SK-MEL-5 (cell line): ENCODE results near the gene VPS51. TPM values are rescaled to one million over a fixed set of nuclear protein-coding genes. Genes with fewer than 3 reads are reported as not detected.
A peak's percentile ranks its signal among the peaks of the same experiment; 100 is the strongest.

Experiments
- DNase-seq: peaks from one replicate; pipeline ENCODE4 v3.0.0-alpha.2; 2016; ENCODE audit warnings: low read depth, low spot score
- in situ Hi-C: cut with HindIII; loops from 2 replicates; pipeline ENCODE4 v1.10.0; 2016; ENCODE audit warnings: low sequenced_read_pairs, high pct_unique_total_duplicates, low pct_unique_long_range_greater_than_20kb
- polyA plus RNA-seq, 2 experiments: library from polyadenylated mRNA; depleted of rRNA; stranded (reverse); fragments of >200 nt; gene quantifications; 2 replicates each; pipeline ENCODE4 v1.2.3, GENCODE V29; 2015
- total RNA-seq: library from RNA; depleted of rRNA; stranded (reverse); fragments of >200 nt; shearing (Covaris generic); gene quantifications from 2 replicates; pipeline ENCODE4 v1.2.3, GENCODE V29; 2014; rRNA removed

The VPS51 gene
- 86.9 and 92.9 TPM in 2 replicates for total RNA-seq
- 136 and 163 TPM in 2 replicates for polyA plus RNA-seq (2015; cell fraction: cytosol; rRNA removed)
- 73.3 and 174 TPM in 2 replicates for polyA plus RNA-seq (2015; cell fraction: nucleus; rRNA removed)

DNA sequence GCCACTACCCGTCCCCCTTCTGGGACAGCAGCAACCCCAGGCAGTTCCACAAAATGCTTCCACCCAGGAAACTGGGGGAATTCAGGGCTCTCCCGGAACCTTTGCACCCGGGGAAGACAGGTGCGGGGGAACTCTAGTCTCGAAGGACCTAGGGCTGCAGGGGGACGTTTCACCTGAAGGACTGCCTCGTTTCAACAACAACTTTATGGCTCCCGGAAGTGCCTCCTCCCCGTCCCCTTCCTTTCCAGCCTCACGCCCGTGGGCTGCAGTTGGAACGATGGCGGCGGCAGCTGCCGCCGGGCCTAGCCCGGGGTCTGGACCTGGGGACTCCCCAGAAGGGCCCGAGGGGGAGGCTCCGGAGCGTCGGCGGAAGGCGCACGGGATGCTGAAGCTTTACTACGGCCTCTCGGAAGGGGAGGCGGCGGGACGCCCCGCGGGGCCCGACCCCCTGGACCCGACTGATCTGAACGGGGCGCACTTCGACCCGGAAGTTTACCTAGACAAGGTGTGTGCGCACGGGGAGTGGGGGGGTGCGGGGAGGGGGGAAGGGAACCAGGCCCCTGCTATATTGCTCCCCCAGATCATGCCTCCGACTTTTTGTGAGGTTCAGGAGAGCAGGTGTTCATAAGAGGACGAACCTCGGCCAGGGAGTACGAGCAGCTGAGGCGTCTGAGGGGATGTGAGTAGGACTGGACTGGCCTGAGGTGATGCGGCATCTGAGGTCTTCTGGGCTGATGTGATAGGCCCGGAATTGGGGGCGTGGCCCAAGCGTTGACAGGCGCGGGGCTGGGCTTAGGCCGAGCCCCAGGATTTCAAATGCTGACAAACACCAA is at the start of gene VPS51:
Gene VPS51 (plus strand): TSS at position 241 of the 833 bp plus-strand sequence. CDS start 37 bp downstream, at position 278.
- in situ Hi-C loops = no loop called here
- DNase-seq = peak; percentile 82

DNA sequence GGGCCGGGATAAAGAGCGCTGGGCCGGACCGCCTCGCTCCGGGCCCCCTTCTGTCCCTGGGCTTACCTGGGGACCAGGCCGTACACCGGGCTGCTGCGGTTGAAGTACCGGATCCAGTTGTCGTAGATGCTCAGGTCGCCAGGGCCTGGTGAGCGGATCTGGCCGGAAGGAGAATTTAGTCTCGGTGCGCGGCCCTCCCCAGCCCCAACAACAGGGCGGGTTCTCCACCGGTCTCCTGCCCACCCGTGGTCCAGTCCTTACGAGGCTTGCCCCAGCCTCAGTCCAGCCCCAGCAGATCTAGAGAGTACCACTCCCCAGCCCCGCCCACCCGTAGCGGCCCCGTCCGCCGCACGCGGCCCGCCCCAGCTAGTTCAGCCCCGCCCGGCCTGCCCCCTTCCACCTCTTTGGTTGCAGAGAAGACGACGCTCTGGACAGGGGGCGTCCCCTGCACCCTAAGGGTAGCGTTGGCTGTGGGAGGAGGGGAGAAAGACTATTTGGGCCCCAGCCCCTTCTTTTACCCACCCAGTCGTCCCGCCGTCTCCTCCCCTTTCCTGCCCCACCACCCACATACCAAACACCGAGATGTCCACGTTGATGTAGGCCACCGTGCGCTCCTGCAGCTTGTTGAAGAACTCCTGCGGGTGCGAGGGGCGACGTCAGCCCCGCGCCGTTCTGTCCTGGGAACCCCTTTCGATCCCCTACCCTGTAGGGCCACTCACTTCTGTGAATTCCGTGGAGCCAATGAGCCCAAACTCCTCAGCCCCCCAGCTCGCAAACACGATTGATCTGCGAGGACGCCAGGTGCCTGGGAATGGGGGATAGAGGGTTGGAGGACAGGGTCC is 48.2 kb upstream of the VPS51 start:
- in situ Hi-C loops = no loop called here
- DNase-seq = no peak

DNA sequence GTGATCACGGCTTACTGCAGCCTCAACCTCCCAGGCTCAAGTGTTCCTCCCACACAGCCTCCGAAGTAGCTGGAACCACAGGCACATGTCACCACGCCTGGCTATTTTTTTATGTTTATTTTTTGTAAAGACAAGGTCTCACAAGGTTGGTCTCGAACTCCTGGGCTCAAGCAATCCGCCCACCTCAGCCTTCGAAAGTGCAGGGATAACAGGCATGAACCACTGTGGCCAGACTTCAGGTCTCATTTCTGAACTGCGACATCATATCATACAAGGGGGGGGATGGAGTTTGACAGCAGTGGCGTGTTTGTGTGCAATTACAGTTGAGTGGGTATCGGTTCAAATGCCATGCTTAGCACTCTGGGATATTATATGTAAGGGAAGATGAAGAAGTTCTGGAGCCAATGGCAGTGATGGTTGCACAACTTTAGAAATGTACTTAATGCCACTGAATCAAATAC is 44.6 kb upstream of the VPS51 start:
- in situ Hi-C loops = no loop called here
- no peak for DNase-seq

DNA sequence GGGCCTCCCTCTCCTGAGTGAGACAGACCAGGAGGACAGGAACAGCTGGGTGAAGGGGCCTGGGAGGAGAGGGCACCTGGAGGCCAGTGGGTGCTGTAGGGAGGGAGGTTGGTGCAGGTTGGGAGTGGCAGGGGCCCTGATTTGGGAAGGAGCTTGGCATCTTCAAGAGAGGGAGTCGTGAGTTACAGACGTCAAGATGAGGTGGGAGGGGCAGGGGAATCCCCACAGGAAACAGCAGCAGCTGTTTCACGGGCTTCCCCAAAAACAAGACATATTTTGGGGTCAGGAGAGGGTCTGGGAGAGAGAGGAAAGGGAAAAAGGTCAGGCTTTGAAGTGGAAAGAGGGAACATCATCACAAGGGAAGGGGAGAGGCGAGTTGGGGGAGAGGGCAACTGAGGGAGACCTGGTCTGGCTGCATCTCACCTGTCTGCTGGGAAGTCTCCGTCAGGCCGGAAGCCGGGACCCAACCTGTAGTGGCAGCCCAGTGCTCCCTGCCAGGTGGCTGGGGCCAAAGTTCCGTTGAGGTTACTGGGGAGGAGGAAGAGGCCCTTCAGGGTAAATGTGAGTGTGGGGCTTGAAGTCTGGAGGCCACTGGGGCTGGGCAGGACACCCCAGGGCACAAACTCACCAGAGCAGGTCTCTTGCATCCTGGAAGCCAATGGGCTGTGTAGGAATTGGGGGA is 42.0 kb upstream of the VPS51 start:
- DNase-seq = no peak
- in situ Hi-C loops = no loop called here

DNA sequence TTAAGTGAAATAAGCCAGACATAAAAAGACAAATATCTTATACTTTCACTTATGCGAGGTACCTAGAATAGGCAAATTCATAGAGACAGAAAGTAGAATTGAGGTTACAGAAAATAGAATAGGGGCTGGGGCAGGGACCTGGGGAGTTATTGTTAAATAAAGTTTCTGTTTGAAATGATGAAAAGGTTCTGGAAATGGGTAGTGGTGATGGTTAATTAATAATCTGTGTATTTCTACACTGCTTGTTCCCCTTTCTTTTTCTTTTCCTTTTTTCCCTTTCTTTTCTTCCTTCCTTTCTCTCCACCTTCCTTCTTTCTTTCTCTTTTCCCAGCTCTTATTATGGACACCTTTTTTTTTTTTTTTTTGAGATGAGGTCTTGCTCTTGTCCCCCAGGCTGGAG is 40.5 kb upstream of the VPS51 start:
- in situ Hi-C loops = no loop called here
- no peak for DNase-seq

DNA sequence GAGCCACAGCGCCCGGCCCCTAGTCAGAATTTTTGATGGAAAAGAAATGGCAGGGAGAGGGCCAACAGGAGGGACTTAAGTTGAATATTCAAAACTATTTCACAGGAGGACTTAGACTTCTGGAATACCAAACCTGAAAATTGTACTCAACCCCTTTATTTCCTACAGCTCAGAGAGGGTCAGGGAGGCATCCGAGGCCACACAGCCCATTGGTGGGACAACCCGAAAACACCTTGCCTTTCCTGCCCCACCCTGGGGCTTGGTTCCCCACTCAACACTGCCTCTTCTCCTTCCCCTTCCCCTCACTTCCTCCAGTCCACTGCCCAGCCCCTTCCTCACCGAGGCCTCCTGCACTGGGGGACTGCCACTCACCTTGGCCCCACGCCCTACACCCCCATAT is 39.0 kb upstream of the VPS51 start:
- in situ Hi-C loops = no loop called here
- DNase-seq = no peak

DNA sequence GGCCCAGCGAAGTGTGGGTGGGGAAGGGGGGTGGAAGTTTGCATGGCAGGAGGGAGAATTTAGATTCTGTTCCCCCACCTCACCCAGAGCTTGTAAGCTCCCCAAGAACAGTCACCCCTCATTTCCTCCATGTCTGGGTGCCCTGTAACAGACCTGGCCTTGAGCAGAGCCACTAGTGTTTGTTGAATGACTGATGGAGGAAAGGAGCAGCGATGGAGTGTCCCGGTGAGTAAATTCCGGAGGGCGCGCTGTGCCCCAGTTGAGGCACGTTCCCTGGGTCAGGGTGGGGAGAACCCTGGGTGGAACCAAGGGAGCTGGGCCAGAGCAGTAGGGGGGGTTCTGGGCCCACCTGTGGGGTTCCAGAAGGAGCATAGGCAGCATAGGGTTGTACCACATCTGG is 38.5 kb upstream of the VPS51 start:
- in situ Hi-C loops = no loop called here
- no peak for DNase-seq

DNA sequence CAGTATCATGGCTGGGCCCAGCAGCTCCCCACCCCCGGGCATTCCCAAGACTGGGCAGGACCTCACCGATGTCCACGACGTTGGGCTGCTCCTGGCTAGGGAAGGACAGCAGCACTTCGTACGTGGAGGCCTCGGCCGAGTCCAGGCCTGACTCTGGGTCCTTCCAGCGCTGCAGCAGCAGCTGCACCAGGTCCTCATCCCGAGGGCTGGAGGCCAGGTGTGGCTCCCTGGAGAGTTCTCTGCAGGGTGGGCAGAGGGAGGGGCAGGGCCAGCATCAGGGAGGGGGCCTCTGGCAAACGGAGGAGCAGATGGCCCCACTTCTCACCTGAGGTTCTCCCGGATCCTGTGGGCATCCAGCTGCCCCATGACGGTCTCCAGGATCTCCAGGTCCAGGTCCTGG is 38.0 kb upstream of the VPS51 start:
- in situ Hi-C loops = no loop called here
- no peak for DNase-seq

DNA sequence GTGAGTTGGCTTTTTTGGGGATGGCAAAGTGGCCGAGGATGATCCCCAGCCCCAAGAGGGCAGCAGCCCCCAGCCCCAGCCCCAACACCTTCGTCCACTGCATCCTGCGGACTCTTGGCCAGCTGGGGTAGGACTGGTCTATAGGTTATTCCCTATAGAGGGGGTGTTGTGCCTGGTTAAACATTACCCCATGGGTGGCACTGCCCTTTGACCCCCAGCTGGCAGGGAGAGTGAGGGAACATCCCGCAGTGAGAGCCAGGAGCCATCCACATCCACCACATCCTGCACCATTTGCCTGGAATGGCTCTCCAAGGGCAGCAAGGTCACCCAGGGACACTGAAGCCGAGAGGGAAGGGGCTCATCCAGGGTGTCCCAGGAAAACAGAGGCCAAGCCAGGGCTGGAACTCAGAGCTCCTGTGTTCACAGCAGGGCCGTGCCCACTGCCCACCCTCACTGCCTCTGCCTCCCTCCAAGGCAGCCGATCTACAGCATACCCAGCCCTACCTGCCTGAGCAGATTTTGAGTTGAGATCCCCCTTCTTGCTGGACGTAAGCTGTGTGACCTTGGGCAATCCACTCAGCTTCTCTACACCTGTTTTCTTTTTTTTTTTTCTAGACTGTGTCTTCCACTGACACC is 37.5 kb upstream of the VPS51 start, which contains the start of gene NAALADL1:
Gene NAALADL1 (minus strand): TSS at position 135 of the 636 bp plus-strand sequence. CDS start 32 bp downstream, at position 103.
- no peak for DNase-seq
- in situ Hi-C loops = no loop called here

DNA sequence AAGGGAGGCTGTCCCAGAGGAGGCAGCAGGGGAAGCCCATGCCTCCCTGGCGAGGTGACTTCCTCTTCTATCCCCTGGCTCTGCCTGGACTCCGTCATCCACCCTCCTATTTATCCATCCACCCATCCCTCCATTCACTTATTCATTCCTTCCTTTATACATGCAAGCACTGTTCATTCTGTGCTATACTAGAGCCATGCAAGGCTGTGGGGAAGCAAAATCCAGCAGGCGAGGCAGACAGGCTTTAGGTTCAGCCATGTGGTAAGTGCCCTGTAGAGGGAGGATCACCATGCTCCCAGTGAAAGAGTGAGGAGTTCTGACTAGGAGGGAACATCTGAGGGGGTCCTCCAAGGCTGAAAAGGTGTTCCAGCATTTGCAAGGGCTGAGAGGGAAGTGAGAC is 36.5 kb upstream of the VPS51 start:
- in situ Hi-C loops = no loop called here
- DNase-seq = no peak

DNA sequence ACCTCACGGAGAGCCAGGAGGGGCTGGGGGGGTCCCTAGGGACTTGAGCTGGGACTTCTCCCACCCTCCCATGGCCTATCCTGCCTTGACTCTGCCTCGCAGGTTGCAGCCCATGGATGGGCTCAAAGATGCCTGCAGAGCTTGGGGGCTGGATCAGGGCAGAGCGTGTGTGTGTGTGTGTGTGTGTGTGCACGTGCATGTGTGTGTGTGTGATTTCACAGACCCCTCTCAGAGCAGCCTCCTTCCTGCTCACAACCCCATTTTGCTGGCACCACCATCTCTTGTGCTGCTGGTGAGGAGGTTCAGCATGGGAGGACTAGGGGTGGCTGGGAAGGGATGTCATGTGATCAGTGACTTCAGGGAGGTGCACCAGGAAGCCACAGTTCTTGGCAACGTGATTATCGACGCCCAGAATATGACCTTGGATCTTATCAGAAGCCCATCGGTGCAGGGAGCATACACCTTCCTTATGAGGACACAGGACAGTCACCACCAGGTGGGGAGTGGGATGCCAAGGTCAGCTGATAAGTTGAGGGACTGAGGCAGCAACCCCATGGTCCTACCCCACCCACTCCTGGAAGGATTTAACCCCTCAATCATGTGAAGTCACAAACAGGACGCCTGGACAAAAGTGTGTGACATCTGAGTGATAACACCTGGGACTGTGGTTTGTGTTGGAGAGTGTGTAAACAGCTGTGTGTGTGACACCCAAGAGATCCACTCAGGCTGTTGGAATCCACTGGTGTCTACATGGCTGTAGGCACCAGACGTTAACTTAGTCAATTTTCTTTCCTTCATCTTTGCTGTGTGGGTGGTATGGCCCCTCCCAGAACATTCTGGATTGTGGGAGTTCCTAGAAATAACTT is 35.8 kb upstream of the VPS51 start:
- in situ Hi-C loops = no loop called here
- no peak for DNase-seq

DNA sequence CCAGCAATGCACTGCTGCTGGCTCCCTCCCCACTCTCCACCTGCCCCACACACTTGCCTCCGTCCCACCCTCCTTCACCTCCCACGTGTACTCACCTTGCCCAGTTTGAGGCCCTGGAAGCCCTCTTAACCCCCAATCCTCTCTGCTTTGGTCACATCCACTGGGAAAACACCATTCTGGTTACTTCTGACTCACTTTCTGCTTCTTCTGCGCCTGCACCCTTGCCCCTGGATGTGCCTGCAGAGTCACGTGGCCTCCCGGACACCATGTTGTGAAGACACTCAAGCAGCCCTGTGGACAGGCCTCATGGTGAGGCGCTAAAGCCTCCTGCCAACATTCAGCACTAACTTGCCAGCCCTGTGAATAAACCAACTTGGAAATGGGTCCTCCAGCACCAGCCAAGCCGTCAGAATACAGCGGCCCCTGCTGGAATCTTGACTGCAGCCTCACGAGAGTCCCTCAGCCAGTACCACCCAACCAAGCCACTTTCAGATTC is 35.1 kb upstream of the VPS51 start:
- in situ Hi-C loops = no loop called here
- peak; percentile 54 for DNase-seq

DNA sequence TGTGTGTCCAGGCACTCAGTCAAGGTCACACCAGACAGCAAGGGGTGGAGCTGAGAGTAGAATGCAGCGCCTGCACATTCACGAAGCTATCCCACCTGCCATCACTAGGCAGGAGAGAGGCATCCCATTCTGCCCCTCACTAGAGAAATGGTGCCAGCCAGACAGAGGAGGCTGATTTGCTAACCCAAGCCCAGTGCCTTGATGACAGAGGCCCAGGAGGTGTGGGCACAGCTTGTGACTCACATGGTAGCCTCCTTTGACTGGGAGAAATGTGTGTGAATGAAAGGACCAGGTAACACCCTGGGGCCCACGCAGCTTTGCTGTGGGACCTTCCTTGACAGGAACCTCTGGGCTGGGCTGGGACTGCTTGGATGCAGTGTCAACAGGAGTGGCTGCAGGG is 32.5 kb upstream of the VPS51 start:
- in situ Hi-C loops = no loop called here

DNA sequence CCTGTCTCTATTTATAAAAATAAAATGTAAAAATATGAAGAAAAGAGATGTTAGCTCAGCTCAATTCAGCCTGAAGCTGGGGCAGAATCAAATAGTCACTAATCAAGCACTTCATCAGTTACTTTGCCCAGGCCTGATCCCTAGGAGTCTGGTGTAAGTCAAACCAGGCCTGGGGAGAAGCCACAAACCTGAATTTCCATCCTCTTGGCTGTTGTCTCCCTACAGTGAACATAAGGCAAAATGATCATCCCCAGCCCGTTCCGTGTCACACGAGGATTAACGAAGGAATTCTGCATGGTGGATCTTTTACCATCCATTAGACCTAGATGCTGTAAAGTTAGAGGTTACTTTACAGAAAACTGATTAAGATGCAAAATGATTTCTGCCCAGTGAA is 31.2 kb upstream of the VPS51 start:
- in situ Hi-C loops = no loop called here
- DNase-seq = no peak

More for the DNA sequence above, 32.5 kb upstream of the VPS51 start:
- no peak for DNase-seq

DNA sequence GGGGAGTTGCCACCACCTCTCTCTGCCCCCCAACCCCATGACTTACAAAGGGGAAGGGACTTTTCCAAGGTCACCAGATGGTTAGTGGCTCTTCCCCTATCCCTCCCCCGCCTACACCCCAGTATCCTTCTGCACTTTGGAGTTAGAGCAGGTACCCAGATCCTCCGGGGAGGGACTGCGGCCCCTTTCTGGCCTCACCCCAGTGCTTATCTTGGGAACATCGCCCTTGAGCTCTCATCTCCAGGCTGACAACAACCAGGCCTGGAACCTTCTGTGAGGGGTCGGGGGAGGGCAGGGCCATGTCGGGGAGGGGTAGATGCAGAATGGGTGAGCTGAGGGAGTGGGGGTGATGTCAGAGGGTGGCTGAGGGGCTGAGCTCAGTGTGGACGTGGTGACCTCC is 30.2 kb upstream of the VPS51 start:
- in situ Hi-C loops = no loop called here
- DNase-seq = no peak

DNA sequence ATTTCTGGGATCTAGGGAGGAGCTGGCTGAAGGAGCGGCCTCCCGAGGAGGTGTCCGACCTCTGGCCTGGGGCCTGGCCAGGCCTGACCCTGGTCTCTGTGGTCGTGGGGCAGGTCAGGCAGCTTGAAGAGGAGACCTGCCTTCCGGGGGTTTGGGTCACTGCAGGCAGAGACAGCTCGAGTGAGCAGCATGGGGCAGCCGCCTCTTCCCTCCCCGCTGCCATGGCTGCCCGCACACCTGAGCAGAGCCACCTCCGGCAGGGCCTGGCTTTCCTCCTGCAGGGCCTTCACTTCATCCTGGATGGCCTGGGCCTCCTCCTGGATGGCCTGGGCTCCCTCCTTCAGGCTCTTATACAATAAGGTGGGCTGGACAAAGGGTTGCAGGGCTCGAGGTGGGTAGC is 29.7 kb upstream of the VPS51 start:
- in situ Hi-C loops = no loop called here
- DNase-seq = no peak
